Neural progenitor cell (in vitro differentiated cells): ENCODE data around the gene FRRS1L. TPM values are rescaled to one million over a fixed set of nuclear protein-coding genes. Genes with fewer than 3 reads are reported as not detected.
A peak's percentile ranks its signal among the peaks of the same experiment; 100 is the strongest.

ENCODE experiments used
- DNase-seq: peaks from one replicate; pipeline ENCODE4 v3.0.0-alpha.2; 2016; ENCODE audit warnings: low spot score
- H2AFZ ChIP-seq: fragments of 200-600 bp; sonication (generic); replicated peaks from 2 replicates; pipeline ENCODE4 v1.6.1; 2016; ENCODE audit warnings: antibody characterized with exemption
- H3F3A ChIP-seq: fragments of 200-600 bp; sonication (generic); 2 replicates; pipeline ENCODE4 v1.6.1; 2016; ENCODE audit warnings: antibody characterized with exemption, low read depth
- H3K27ac ChIP-seq: fragments of 200-600 bp; sonication (generic); 2 replicates; pipeline ENCODE4 v1.5.1; 2016; ENCODE audit warnings: mild to moderate bottlenecking
- H3K27me3 ChIP-seq: fragments of 200-600 bp; sonication (generic); 2 replicates; pipeline ENCODE4 v1.6.1; 2016; ENCODE audit warnings: mild to moderate bottlenecking, moderate library complexity
- H3K36me3 ChIP-seq: fragments of 200-600 bp; sonication (generic); 2 replicates; pipeline ENCODE4 v1.5.1; 2016
- H3K4me1 ChIP-seq: fragments of 200-600 bp; sonication (generic); 2 replicates; pipeline ENCODE4 v1.6.1; 2016; ENCODE audit warnings: mixed run types
- H3K4me2 ChIP-seq: fragments of 200-600 bp; sonication (generic); 2 replicates; pipeline ENCODE4 v1.6.1; 2016
- H3K4me3 ChIP-seq: fragments of 200-600 bp; sonication (generic); 2 replicates; pipeline ENCODE4 v1.5.1; 2016
- H3K79me2 ChIP-seq: fragments of 200-600 bp; sonication (generic); 2 replicates; pipeline ENCODE4 v1.6.1; 2016; ENCODE audit warnings: low read depth
- H3K9ac ChIP-seq: fragments of 200-600 bp; sonication (generic); 2 replicates; pipeline ENCODE4 v1.6.1; 2016
- H3K9me3 ChIP-seq: fragments of 200-600 bp; sonication (generic); 2 replicates; pipeline ENCODE4 v1.5.1; 2016; ENCODE audit warnings: low read depth
- H4K20me1 ChIP-seq: fragments of 200-600 bp; sonication (generic); 2 replicates; pipeline ENCODE4 v1.6.1; 2016; ENCODE audit warnings: low read depth
- H3K27ac Mint-ChIP-seq: 3 replicates; pipeline ENCODE4 v1.8.0; 2021; ENCODE audit warnings: mixed read lengths
- H3K27me3 Mint-ChIP-seq: 2 replicates; pipeline ENCODE4 v1.8.0; 2022; ENCODE audit warnings: low read depth, mild to moderate bottlenecking, inconsistent platforms, moderate library complexity, mixed read lengths; ENCODE audit not compliant: insufficient read depth
- H3K36me3 Mint-ChIP-seq: 3 replicates; pipeline ENCODE4 v1.8.0; 2021; ENCODE audit warnings: mixed read lengths
- H3K4me1 Mint-ChIP-seq: 3 replicates; pipeline ENCODE4 v1.8.0; 2021; ENCODE audit warnings: mixed read lengths
- H3K4me3 Mint-ChIP-seq: 3 replicates; pipeline ENCODE4 v1.8.0; 2021; ENCODE audit warnings: mild to moderate bottlenecking, moderate library complexity, mixed read lengths
- H3K9me3 Mint-ChIP-seq: 3 replicates; pipeline ENCODE4 v1.8.0; 2020; ENCODE audit warnings: mixed read lengths
- CTCF ChIP-seq: fragments of 200-600 bp; sonication (generic); IDR thresholded peaks from 2 replicates; pipeline ENCODE4 v1.5.1; 2017; ENCODE audit warnings: antibody characterized with exemption, mild to moderate bottlenecking
- EZH2 ChIP-seq: fragments of 200-600 bp; sonication (generic); IDR thresholded peaks from 2 replicates; pipeline ENCODE4 v1.6.1; 2017; ENCODE audit warnings: antibody characterized with exemption, mild to moderate bottlenecking, moderate library complexity
- EZH2phosphoT487 ChIP-seq: fragments of 200-600 bp; sonication (generic); IDR thresholded peaks from 2 replicates; pipeline ENCODE4 v1.6.1; 2017; ENCODE audit warnings: antibody characterized with exemption
- total RNA-seq: library from RNA; depleted of rRNA; stranded (reverse); fragments of >200 nt; gene quantifications from 2 replicates; pipeline ENCODE4 v1.2.3, GENCODE V29; 2015; ENCODE audit warnings: low replicate concordance

FRRS1L gene
- total RNA-seq, 1 donor from 2014 or later, result 13.3 TPM

GRCh38 chr9:109098171-109098959 is 68.7 kb downstream of the FRRS1L start:
- peaks cover 27% of the 10 kb centered on the region for H3K36me3 Mint-ChIP-seq
- peak overlapping the region; percentile 12 for H3K27ac Mint-ChIP-seq

GRCh38 chr9:109097146-109097545 is 69.9 kb downstream of the FRRS1L start:
- Histone ChIP-seq H2AFZ (no peak overlapping the region), H4K20me1 (peaks cover 79% of the 10 kb centered on the region), H3K9me3 (no peaks in the 10 kb centered on the region), H3F3A (peaks cover 3% of the 10 kb centered on the region), H3K36me3 (peaks cover 7% of the 10 kb centered on the region), H3K27me3 (no peaks in the 10 kb centered on the region), H3K4me2 (no peak overlapping the region), H3K9ac (no peak overlapping the region), H3K79me2 (peaks cover 95% of the 10 kb centered on the region), H3K4me3 (no peak overlapping the region), H3K27ac (no peak overlapping the region), H3K4me1 (peaks cover 15% of the 10 kb centered on the region)
- no peak for DNase-seq
- Mint-ChIP-seq H3K36me3 (peaks cover 21% of the 10 kb centered on the region), H3K4me1 (peaks cover 18% of the 10 kb centered on the region), H3K27me3 (peaks cover 2% of the 10 kb centered on the region), H3K9me3 (no peaks in the 10 kb centered on the region), H3K4me3 (no peak overlapping the region), H3K27ac (no peak overlapping the region)
- TF ChIP-seq EZH2 (no peak), CTCF (no peak), EZH2phosphoT487 (no peak)

More at GRCh38 chr9:109098171-109098959, 68.7 kb downstream of the FRRS1L start:
- Histone ChIP-seq H2AFZ (no peak overlapping the region), H3K4me1 (peaks cover 15% of the 10 kb centered on the region), H3K79me2 (peaks cover 100% of the 10 kb centered on the region), H3K4me3 (no peak overlapping the region), H3F3A (peaks cover 3% of the 10 kb centered on the region), H3K27ac (no peak overlapping the region), H3K4me2 (peak overlapping the region; percentile 40), H3K27me3 (no peaks in the 10 kb centered on the region), H3K9me3 (no peaks in the 10 kb centered on the region), H4K20me1 (peaks cover 73% of the 10 kb centered on the region), H3K9ac (no peak overlapping the region), H3K36me3 (no peaks in the 10 kb centered on the region)
- H3K9me3 Mint-ChIP-seq, result peaks cover 2% of the 10 kb centered on the region
- peaks cover 2% of the 10 kb centered on the region for H3K27me3 Mint-ChIP-seq
- no peak overlapping the region for H3K4me3 Mint-ChIP-seq
- peak; percentile 62 for DNase-seq
- TF ChIP-seq CTCF, result peak; percentile 51
- no peak for TF ChIP-seq EZH2
- peaks cover 18% of the 10 kb centered on the region for H3K4me1 Mint-ChIP-seq

- Mint-ChIP-seq H3K9me3 (no peaks in the 10 kb centered on the region), H3K27me3 (peaks cover 2% of the 10 kb centered on the region)
- H3K79me2 ChIP-seq, result peaks cover 81% of the 10 kb centered on the region
These were observed 71.7 kb downstream of the FRRS1L start for GRCh38 chr9:109095321-109095720.

More at GRCh38 chr9:109095321-109095720, 71.7 kb downstream of the FRRS1L start:
- H4K20me1 ChIP-seq, result peaks cover 71% of the 10 kb centered on the region
- no peak overlapping the region for H3K9ac ChIP-seq
- H3K4me3 Mint-ChIP-seq, result no peak overlapping the region
- no peak overlapping the region for H3K4me2 ChIP-seq
- no peaks in the 10 kb centered on the region for H3K9me3 ChIP-seq
- peaks cover 7% of the 10 kb centered on the region for H3K36me3 ChIP-seq
- H3K27me3 ChIP-seq, result no peaks in the 10 kb centered on the region
- H3K27ac ChIP-seq, result no peak overlapping the region
- H3K27ac Mint-ChIP-seq, result no peak overlapping the region
- H3K4me1 ChIP-seq, result peaks cover 15% of the 10 kb centered on the region
- H3K36me3 Mint-ChIP-seq, result peaks cover 19% of the 10 kb centered on the region
- no peak overlapping the region for H2AFZ ChIP-seq
- peaks cover 18% of the 10 kb centered on the region for H3K4me1 Mint-ChIP-seq
- H3F3A ChIP-seq, result peaks cover 3% of the 10 kb centered on the region
- DNase-seq, result no peak
- no peak for TF ChIP-seq EZH2
- TF ChIP-seq EZH2phosphoT487, result no peak
- TF ChIP-seq CTCF, result no peak
- no peak overlapping the region for H3K4me3 ChIP-seq
